IMR-90 (cell line): ENCODE measurements around the gene CCNE1.

ENCODE experiments used
- CEBPB ChIP-seq: IDR thresholded peaks from 2 replicates; pipeline ENCODE4 v1.6.1; 2012; ENCODE audit warnings: low read depth, low read length, improper control_type of control experiment
- CHD1 ChIP-seq: IDR thresholded peaks from 2 replicates; pipeline ENCODE4 v1.6.1; 2012; ENCODE audit warnings: low read depth, low read length, improper control_type of control experiment
- CTCF ChIP-seq: conservative IDR thresholded peaks from 2 replicates; pipeline ENCODE4 v1.5.1; 2012; ENCODE audit warnings: mild to moderate bottlenecking, low read depth, low read length, improper control_type of control experiment
- FOS ChIP-seq: fragments of 150-350 bp; IDR thresholded peaks from 2 replicates; pipeline ENCODE4 v1.6.1; 2016; ENCODE audit warnings: low read depth, low read length
- MAFK ChIP-seq: IDR thresholded peaks from 2 replicates; pipeline ENCODE4 v1.6.1; 2012; ENCODE audit warnings: low read depth, low read length, improper control_type of control experiment
- MAZ ChIP-seq: IDR thresholded peaks from 2 replicates; pipeline ENCODE4 v1.6.1; 2012; ENCODE audit warnings: low read depth, mild to moderate bottlenecking, low read length, improper control_type of control experiment, moderate library complexity, borderline replicate concordance
- POLR2A ChIP-seq: IDR thresholded peaks from 2 replicates; pipeline ENCODE4 v1.6.1; 2012; ENCODE audit warnings: mild to moderate bottlenecking, low read depth, low read length
- RAD21 ChIP-seq: IDR thresholded peaks from 2 replicates; pipeline ENCODE4 v1.6.1; 2012; ENCODE audit warnings: low read length, improper control_type of control experiment
- RCOR1 ChIP-seq: IDR thresholded peaks from 2 replicates; pipeline ENCODE4 v1.6.1; 2012; ENCODE audit warnings: mild to moderate bottlenecking, low read length, improper control_type of control experiment; ENCODE audit not compliant: insufficient replicate concordance
- RFX5 ChIP-seq: IDR thresholded peaks from 2 replicates; pipeline ENCODE4 v1.8.0; 2012; ENCODE audit warnings: low read depth, mild to moderate bottlenecking, low read length, moderate library complexity
- SMC3 ChIP-seq: fragments of 150-350 bp; IDR thresholded peaks from 2 replicates; pipeline ENCODE4 v1.6.1; 2016; ENCODE audit warnings: low read depth, mild to moderate bottlenecking, antibody characterized with exemption, low read length, moderate library complexity
- USF2 ChIP-seq: fragments of 150-350 bp; IDR thresholded peaks from 2 replicates; pipeline ENCODE4 v1.6.1; 2017; ENCODE audit warnings: mild to moderate bottlenecking, antibody characterized with exemption, low read length, low read depth

- TF ChIP-seq CTCF (no peak), POLR2A (no peak), RCOR1 (no peak), USF2 (no peak), SMC3 (no peak), RAD21 (no peak), RFX5 (no peak), CHD1 (no peak), MAZ (no peak), CEBPB (no peak), MAFK (no peak), FOS (no peak)
Measured at GRCh38 chr19:29774126-29774525, 37.7 kb upstream of the CCNE1 start.
